NCI-H82 (cell line): ENCODE results near the gene FBN2.
"Not testable (repeated sequence)": the region's sequence is repeated elsewhere in the genome, so short reads cannot be mapped to it uniquely, and the experiment has no call there.

Experiments used
- DNase-seq: peaks from one replicate; lab custom pipeline; 2025; lab: John Stamatoyannopoulos, UW

FBN2 gene

GRCh38 chr5:128478386-128479368, 59.4 kb downstream of the FBN2 start:
- no peak for DNase-seq

GRCh38 chr5:128477944-128478343, 60.1 kb downstream of the FBN2 start:
- no peak for DNase-seq

- no peak for DNase-seq
These were observed 62.4 kb downstream of the FBN2 start for GRCh38 chr5:128475693-128476092.

GRCh38 chr5:128472919-128473318, 65.1 kb downstream of the FBN2 start:
- no peak for DNase-seq

- DNase-seq: no peak
These were observed 66.0 kb downstream of the FBN2 start for GRCh38 chr5:128472036-128472435.

GRCh38 chr5:128470663-128471062, 67.4 kb downstream of the FBN2 start:
- DNase-seq: no peak

GRCh38 chr5:128469912-128470311, 68.1 kb downstream of the FBN2 start:
- DNase-seq: no peak

- DNase-seq: no peak
These were observed 71.1 kb downstream of the FBN2 start for GRCh38 chr5:128466980-128467379.

- no peak for DNase-seq
These were observed 71.5 kb downstream of the FBN2 start for GRCh38 chr5:128466554-128466953.

- DNase-seq: no peak
These were observed 73.4 kb downstream of the FBN2 start for GRCh38 chr5:128464596-128464995.

GRCh38 chr5:128462330-128462729, 75.7 kb downstream of the FBN2 start:
- DNase-seq: no peak

- DNase-seq: not testable (repeated sequence)
These were observed 80.7 kb downstream of the FBN2 start for GRCh38 chr5:128457147-128457915.

GRCh38 chr5:128455841-128456361, 82.1 kb downstream of the FBN2 start:
- DNase-seq: peak; percentile 89

GRCh38 chr5:128453121-128453520, 84.9 kb downstream of the FBN2 start:
- DNase-seq: no peak

- DNase-seq: not testable (repeated sequence)
These were observed 90.8 kb downstream of the FBN2 start for GRCh38 chr5:128447224-128447623.

GRCh38 chr5:128441941-128442350, 96.1 kb downstream of the FBN2 start:
- no peak for DNase-seq

- no peak for DNase-seq
These were observed 96.9 kb downstream of the FBN2 start for GRCh38 chr5:128441165-128441564.

GRCh38 chr5:128436749-128437188, 101.3 kb downstream of the FBN2 start:
- DNase-seq: no peak

GRCh38 chr5:128435861-128436260, 102.2 kb downstream of the FBN2 start:
- no peak for DNase-seq

- no peak for DNase-seq
These were observed 103.1 kb downstream of the FBN2 start for GRCh38 chr5:128434993-128435392.

- DNase-seq: peak; percentile 74
These were observed 105.1 kb downstream of the FBN2 start for GRCh38 chr5:128432913-128433440.

- no peak for DNase-seq
These were observed 110.1 kb downstream of the FBN2 start for GRCh38 chr5:128427921-128428320.
